CD4-positive, alpha-beta T cell (primary cell): ENCODE measurements around the gene ACAD10. TPM values are rescaled to one million over a fixed set of nuclear protein-coding genes. Genes with fewer than 3 reads are reported as not detected.

Source experiments
- ATAC-seq: fragments of 200-7000 bp; cut with Tn5 transposase; one replicate; pipeline ENCODE4 v1.10.0; 2022; ENCODE audit warnings: mild to moderate bottlenecking; ENCODE audit not compliant: poor library complexity
- CTCF ChIA-PET: fragments of 350-600 bp; sonication (Branson Sonifier 250); formaldehyde crosslinking; loops from one replicate; lab custom pipeline; 2021; ENCODE audit warnings: antibody characterized with exemption, inconsistent platforms; lab: Charles Lee
- POLR2A ChIA-PET: fragments of 350-600 bp; sonication (Branson Sonifier 250); formaldehyde crosslinking; loops from one replicate; lab custom pipeline; 2021; ENCODE audit warnings: antibody characterized with exemption, inconsistent platforms; lab: Charles Lee
- DNase-seq, 14 experiments: peaks; one replicate each; pipeline ENCODE4 v3.0.0-alpha.2; 2013 to 2020; ENCODE audit warnings: mixed read lengths in 2 of 14
- H3K27ac ChIP-seq, 2 donors: one replicate each; pipeline versions ENCODE4 v1.5.1 to v1.7.0; 2013; ENCODE audit warnings: low read length in 2 of 2, low read depth in 1 of 2, mild to moderate bottlenecking in 1 of 2
- H3K27me3 ChIP-seq, 2 experiments: 1 replicate in 1 of 2; 2 replicates in 1 of 2; pipeline versions ENCODE4 v1.6.1 to v1.7.0; 2013; ENCODE audit warnings: low read length in 2 of 2, control low read depth in 1 of 2, mild to moderate bottlenecking in 1 of 2, moderate library complexity in 1 of 2; ENCODE audit not compliant: insufficient read depth in 2 of 2, control insufficient read depth in 1 of 2
- H3K36me3 ChIP-seq: one replicate; pipeline ENCODE4 v1.6.1; 2013; ENCODE audit warnings: low read length, control low read depth; ENCODE audit not compliant: insufficient read depth
- H3K4me1 ChIP-seq: one replicate; pipeline ENCODE4 v1.6.1; 2013; ENCODE audit warnings: low read length, control low read depth; ENCODE audit not compliant: insufficient read depth
- H3K4me3 ChIP-seq: one replicate; pipeline ENCODE4 v1.5.1; 2013; ENCODE audit warnings: mild to moderate bottlenecking, low read length, moderate library complexity
- H3K9me3 ChIP-seq, 2 experiments: 1 replicate in 1 of 2; 2 replicates in 1 of 2; pipeline versions ENCODE4 v1.6.1 to v1.7.0; 2013; ENCODE audit warnings: low read length in 2 of 2, mild to moderate bottlenecking in 2 of 2, control low read depth in 1 of 2, moderate library complexity in 1 of 2; ENCODE audit not compliant: control insufficient read depth in 1 of 2, insufficient read depth in 1 of 2
- H3K27ac Mint-ChIP-seq: one replicate; pipeline ENCODE4 v1.8.0; 2020; ENCODE audit warnings: mixed read lengths
- H3K27me3 Mint-ChIP-seq: one replicate; pipeline ENCODE4 v1.8.0; 2021; ENCODE audit warnings: mixed read lengths
- H3K36me3 Mint-ChIP-seq: one replicate; pipeline ENCODE4 v1.8.0; 2021; ENCODE audit warnings: low read depth, mixed read lengths
- H3K4me1 Mint-ChIP-seq: one replicate; pipeline ENCODE4 v1.8.0; 2021; ENCODE audit warnings: low read depth, mixed read lengths
- H3K4me3 Mint-ChIP-seq: one replicate; pipeline ENCODE4 v1.8.0; 2020; ENCODE audit warnings: mild to moderate bottlenecking, mixed read lengths
- H3K9me3 Mint-ChIP-seq: one replicate; pipeline ENCODE4 v1.8.0; 2020; ENCODE audit warnings: mixed read lengths
- CTCF ChIP-seq: fragments of 200-600 bp; IDR thresholded peaks from one replicate; pipeline ENCODE4 v1.8.0; 2022; ENCODE audit warnings: antibody characterized with exemption, mild to moderate bottlenecking
- intact Hi-C, 2 experiments: fragments of 100-400 bp; cut with DNase I in 1 of 2; cut with micrococcal nuclease in 1 of 2; formaldehyde crosslinking; loops; one replicate each; pipeline versions ENCODE4 v1.15.1 to v1.9.0; 2023 to 2025; cut with DNase I, micrococcal nuclease
- total RNA-seq, 174 experiments: library from RNA in 2 of 174; stranded (reverse) in 2 of 174; gene quantifications; one replicate each; pipeline ENCODE4 v1.2.3 and lab custom pipeline; 2021 to 2026

The ACAD10 gene
- total RNA-seq, 2 experiments from 2014 or later: 15.8 to 17.4 TPM

DNA sequence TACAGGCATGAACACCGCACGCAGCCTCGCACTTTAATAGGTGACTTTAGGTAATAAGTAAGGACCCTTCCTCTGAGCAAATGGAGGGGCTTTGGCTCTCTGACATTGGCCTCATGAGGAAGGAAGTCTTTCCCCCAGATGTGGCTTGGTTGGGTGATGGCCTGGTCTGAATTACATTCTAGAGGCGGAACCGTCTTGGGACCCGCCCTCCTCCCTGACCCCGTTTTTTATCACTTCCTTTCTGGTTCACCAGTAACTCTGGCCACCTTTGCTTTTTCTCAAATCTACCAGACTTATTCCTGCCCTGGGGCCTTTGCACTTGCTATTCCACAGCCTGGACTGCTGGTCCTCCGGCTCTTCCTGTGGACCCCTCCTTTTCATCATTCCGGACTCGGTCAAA lies 94.3 kb downstream of the ACAD10 start:
- peaks cover 0 to 3% of the 10 kb centered on the region in 2 experiments for H3K27me3 ChIP-seq
- no peaks in the 10 kb centered on the region for H3K27me3 Mint-ChIP-seq
- intact Hi-C loops: no loop called here
- no peak overlapping the region for H3K4me3 Mint-ChIP-seq
- peaks cover 4 to 5% of the 10 kb centered on the region in 2 experiments for H3K9me3 ChIP-seq
- no peaks in the 10 kb centered on the region for H3K9me3 Mint-ChIP-seq
- H3K36me3 ChIP-seq: no peaks in the 10 kb centered on the region
- no peak overlapping the region for H3K27ac ChIP-seq
- ATAC-seq: no peak
- peaks cover 10% of the 10 kb centered on the region for H3K4me1 ChIP-seq
- H3K4me1 Mint-ChIP-seq: no peaks in the 10 kb centered on the region
- H3K4me3 ChIP-seq: no peak overlapping the region
- DNase-seq: no peak
- POLR2A ChIA-PET: no interaction called here
- no peak for TF ChIP-seq CTCF
- no peak overlapping the region for H3K27ac Mint-ChIP-seq
- H3K36me3 Mint-ChIP-seq: no peaks in the 10 kb centered on the region
- CTCF ChIA-PET: no interaction called here

- Histone ChIP-seq H3K9me3 (peaks cover 4 to 5% of the 10 kb centered on the region in 2 experiments), H3K4me3 (no peak overlapping the region), H3K27ac (no peak overlapping the region), H3K36me3 (no peaks in the 10 kb centered on the region), H3K27me3 (peaks cover 0 to 3% of the 10 kb centered on the region in 2 experiments), H3K4me1 (peaks cover 8% of the 10 kb centered on the region)
- TF ChIP-seq CTCF: no peak
- Mint-ChIP-seq H3K4me3 (no peak overlapping the region), H3K4me1 (no peaks in the 10 kb centered on the region), H3K9me3 (no peaks in the 10 kb centered on the region), H3K27me3 (no peaks in the 10 kb centered on the region), H3K36me3 (no peaks in the 10 kb centered on the region), H3K27ac (no peak overlapping the region)
- intact Hi-C loops: no loop called here
- DNase-seq (no peak), ATAC-seq (no peak)
- CTCF ChIA-PET: no interaction called here
- POLR2A ChIA-PET: no interaction called here
Observed at GRCh38 chr12:111780615-111781014, 94.8 kb downstream of the ACAD10 start.

GRCh38 chr12:111781085-111781658 lies 95.3 kb downstream of the ACAD10 start:
- no peaks in the 10 kb centered on the region for H3K9me3 Mint-ChIP-seq
- TF ChIP-seq CTCF: no peak
- Histone ChIP-seq H3K36me3 (no peaks in the 10 kb centered on the region), H3K27ac (no peak overlapping the region), H3K9me3 (peaks cover 4 to 5% of the 10 kb centered on the region in 2 experiments), H3K4me3 (no peak overlapping the region), H3K4me1 (peaks cover 2% of the 10 kb centered on the region), H3K27me3 (no peaks in the 10 kb centered on the region)
- DNase-seq (no peak), ATAC-seq (no peak)
- ChIA-PET POLR2A (no interaction called here), CTCF (no interaction called here)
- H3K4me3 Mint-ChIP-seq: no peak overlapping the region
- no peaks in the 10 kb centered on the region for H3K4me1 Mint-ChIP-seq
- no peaks in the 10 kb centered on the region for H3K36me3 Mint-ChIP-seq
- no peak overlapping the region for H3K27ac Mint-ChIP-seq
- intact Hi-C loops: no loop called here
- no peaks in the 10 kb centered on the region for H3K27me3 Mint-ChIP-seq
